Nucleus accumbens (tissue), 56 donors: ENCODE data around the gene SCARB1.
A peak's percentile ranks its signal among the peaks of the same experiment; 100 is the strongest.

Experiments
- DNase-seq, 56 donors: peaks; one replicate each; lab custom pipeline; 2025; lab: John Stamatoyannopoulos, UW

Gene SCARB1

DNA sequence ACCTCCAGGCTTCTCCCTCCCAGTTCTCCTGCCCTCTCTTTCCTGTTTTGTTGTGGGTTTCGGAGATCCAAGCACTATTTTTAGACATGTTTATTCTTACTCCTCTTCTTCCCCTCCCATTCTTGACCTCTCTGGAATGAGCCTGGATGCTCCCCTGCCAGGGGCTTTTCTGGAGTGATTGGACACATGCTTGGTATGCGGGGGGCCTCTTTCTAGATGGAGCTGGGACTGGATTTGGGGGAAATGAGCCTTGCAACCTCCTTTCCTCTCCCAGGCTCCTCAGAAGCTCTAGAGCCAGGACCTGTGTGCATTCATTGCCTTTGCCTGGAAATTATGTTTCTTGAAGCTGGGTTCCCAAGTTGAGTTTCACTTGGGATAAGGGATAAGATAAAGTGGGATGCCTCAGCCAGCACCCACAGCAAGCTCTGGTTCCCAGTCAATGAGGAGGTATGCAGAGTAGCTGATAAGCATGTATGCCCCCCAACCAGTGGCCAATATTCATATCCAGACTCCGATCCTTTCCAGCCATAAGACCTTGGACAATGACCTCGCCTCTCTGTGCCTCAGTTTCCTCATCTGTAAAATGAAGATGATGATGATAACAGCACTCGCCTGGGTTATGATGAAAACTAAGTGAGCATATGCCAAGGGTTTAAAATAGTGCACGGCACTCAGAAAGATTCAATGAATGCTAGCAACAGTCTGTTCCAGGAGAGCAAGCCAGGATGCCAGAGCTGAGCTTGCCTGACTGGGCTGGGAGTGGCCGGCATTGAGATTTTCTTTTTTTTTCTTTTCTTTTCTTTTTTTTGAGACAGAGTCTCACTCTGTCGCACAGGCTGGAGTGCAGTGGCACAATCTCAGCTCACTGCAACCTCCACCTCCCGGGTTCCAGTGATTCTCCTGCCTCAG is 97.8 kb downstream of the SCARB1 start:
- no peak for DNase-seq

DNA sequence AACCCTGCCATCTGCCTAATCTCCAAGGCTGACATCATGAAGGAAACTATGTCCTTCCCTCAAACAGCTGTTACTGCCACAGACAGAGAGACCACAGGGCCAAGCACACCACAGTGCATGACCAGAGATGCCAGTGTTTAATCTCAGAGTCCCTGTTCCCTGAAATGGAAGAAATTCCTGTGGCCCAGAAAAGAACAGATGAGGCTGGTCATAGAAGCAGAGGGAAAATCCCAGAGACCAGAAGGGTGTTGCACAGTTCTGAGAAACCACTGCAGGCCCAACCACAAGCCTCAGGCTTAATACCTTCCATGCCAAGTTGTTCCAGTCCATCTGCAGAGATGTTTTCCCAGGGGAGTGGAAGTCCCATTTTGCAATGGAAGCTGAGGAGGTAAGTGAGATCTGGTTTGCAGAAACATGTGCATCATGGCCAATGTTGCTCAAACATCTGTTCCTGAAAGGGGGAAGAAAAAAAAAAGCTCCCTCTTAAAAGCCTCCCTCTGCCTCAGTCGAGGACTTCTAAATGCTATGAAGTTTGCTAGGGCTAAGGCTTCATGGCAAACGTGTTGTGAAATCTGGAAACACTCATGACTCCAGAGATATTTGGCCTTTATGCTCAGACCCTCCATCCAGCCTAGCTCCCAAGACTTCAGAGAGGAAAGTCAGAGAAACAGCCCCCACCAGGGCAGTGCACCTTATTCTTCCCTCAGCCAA is 98.6 kb downstream of the SCARB1 start:
- no peak for DNase-seq

DNA sequence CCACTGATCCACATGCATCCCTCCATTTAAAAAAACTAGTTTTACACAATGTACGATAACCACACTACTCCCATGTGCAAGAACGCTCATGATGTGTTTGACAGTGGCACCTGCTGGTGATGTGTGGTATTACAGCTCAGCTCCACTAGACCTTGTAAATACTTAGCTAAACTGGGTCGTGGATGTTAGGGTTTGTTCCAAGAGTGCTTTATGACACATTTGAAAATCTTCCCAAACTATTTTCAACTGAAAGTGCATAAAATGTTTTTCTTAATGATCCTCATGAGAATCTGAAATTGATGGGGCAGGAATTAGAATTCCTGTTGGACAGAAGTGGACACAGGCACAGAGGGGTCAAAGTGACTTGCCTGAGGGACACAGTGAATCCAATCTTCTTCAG is 99.2 kb downstream of the SCARB1 start:
- no peak for DNase-seq

DNA sequence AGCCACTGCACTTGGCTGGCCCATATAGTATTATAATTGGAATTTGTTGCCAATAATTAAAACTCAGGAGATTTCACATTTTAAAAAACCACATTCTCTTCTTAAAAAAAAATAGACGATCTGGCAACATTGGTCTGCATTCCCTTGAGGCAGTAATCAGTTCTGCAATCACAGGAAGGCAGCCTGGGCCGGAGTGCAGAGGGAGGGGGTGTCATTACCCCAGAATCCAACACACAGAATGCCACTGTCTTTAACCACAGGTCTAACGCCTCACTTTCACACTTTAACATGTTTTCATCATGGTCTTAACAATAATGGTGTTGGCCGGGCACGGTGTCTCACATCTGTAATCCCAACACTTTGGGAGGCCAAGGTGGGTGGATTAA is 100.1 kb downstream of the SCARB1 start:
- no peak for DNase-seq

DNA sequence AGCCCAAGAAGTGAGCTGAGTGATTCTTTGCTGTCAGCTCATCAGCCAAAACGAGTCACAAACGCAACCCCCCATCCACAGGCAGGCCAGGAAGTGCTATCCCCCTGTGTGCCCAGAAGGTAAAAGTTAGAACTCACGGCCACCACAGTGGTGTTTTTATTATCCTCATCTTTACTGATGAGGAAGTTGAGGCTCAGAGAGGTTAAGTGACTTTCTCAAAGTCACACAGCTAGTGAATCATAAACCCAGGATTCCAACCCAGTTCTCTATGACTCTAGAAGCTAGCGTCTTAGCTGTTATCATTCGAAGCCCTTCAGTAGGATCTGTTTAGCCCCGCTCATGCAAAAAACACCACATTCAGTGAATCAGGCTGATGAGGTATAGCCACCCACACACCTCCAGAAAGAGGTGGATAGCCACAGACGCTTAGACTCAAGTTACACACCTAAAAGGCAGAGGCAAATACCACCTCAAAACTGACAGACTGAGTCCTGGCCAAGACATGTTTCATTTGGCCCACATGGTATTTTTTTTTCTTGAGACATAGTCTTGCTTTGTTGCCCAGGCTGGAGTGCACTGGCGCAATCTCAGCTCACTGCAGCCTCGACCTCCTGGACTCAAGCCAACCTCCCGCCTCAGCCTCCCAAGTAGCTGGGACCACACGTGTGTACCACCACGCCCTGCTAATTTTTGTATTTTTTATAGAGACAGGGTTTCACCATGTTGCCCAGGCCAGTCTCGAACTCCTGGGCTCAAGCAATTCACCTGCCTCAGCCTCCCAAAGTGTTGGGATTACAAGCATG is 100.7 kb downstream of the SCARB1 start:
- DNase-seq = no peak

DNA sequence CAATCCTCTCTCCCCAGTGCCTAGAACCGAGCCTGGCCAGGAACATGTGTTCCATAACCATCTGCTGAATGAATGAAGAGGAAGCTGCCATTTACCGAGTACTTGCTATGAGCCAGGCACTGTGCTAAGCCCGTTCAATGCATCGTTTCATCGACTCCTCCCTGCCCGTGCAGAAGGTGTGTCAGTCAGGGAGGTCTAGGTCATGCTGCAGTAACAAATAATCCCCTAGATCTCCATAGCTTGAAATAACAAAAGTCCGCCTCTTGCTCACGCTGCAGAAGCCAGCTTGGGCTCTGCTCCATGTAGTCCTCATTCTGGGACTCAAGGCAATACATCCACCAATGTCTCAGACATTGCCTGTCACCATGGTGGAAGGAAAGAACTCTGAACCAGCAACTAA is 101.3 kb downstream of the SCARB1 start:
- no peak for DNase-seq

DNA sequence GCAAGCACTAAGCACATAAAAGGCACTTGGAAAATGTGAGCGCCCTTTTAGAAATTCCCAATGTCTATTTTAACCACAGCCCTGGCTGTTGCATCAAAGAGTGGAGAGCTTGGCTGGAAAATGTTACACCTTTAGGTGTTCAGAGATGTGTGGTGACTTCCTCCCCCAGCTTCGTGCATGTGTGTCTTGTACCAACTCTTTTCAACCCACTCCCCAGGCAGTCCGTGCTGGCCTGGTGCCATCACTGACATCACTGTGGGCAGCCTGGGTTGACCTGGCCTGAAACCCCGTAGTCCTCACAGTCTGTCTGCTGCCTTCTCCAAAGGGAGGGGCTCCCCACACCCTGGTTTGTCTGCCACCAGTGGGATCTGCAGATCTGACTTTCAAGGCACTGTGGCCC is 101.8 kb downstream of the SCARB1 start:
- DNase-seq = no peak

DNA sequence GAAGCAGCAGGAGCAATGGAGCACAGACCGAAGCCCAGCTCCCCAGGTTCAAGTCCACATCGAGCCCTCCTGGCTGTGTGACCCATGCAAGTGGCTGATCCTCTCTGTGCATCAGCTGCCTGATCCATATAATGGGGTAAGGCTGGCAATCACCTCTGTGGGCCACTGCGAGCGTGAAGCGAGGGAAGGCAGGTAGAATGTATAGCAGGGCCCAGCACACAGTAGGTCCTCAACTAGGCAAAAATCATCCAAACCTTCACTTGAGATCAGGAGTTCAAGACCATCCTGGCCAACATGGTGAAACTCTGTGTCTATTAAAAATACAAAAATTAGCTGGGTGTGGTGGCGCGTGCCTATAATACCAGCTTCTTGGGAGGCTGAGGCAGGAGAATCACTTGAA is 102.6 kb downstream of the SCARB1 start:
- no peak for DNase-seq

DNA sequence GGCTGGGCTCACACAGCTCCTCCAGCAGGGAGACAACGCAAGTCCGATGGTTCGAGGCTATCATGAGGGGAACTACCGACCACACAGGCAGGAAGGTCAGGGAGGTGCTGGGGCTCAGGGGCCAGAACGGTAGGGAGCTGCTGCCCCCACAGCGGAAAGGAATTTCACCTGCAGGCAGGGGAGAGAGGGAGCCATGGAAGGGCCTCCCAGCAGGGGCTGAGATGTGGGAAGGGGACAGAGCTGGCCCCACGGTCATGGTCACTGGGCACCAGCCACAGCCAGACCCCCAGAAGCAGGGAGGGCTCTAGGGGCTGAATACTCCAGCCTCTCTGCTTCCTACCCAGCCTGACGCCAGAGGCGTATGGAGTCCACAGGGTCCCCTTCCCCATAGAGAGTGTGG is 103.1 kb downstream of the SCARB1 start:
- no peak for DNase-seq

DNA sequence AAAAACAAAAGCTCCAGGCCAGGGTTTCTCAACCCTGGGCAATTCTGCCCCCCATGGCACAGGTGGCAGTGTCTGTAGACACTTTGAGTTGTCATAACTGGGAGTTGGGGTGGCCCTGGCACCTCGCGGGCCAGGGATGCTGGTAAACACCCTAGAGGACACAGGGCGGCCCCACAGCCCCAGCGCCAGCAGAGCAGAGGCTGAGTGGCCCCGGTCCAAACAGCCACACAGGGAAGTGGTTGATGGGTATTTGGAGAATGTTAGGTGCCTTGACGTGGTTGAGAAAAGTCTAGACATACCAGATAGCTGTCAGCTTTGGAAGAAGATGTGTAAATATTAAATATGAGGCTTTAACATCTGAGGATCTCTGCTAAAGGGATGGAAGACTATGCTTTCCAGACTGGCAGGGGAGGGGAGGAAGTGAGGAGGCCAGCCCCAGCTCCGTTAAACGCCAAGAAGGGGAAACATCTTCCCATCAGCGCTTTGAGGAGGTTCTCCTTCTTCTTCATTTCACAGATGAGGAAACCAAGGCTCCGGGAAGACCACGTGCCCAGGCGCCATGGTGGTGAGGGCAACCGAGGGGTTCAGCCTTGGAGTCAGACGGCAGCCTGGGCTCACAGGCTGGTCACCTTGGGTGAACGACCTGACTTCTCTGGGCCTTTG is 103.7 kb downstream of the SCARB1 start:
- DNase-seq = no peak

DNA sequence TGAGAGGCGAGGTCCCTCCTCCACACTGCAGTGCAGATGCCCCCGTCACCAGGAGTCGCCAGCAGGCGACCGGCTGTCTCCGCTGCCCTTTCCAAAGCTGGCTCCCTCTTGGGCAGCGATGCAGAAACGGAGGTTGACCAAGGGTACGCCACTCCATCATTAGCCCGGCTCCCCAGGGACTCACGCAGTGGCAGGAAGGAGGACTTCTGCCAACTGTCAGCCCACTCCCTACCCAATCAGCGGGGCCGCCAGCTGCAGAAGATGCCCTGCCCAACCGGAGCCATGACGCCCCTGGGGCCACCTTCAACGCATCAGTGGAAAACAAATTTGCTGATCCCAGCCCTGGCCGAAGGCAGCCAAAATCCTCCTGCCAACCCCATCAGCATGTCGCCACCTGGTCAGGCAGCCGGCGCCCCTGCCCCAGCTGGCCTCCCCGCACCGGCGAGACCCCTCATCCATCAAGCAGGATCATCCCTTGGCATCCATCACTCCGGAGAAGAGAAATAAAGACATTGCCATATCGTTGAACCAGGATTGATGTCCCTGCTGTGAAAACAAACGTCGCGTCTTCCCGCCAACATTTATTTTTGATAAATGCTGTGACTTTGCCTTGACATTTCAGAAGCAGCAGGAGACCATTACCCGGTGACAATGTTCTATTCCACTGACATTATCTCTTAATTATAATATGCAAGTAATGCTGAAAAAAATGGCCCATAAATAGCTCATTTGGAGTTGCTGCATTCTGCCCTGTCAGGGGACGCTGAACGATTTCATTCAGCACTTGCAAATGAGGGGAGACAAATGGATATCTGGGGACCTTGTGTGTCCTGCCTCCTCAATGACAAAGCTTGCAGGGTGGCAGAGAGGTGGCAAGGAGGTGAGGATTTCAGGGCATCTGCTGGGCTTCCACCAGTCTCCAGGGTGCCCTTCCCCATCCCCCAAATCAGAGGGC is 105.1 kb downstream of the SCARB1 start:
- peak in 5 of 56 donors; percentile 15 to 43 (median 27) for DNase-seq

DNA sequence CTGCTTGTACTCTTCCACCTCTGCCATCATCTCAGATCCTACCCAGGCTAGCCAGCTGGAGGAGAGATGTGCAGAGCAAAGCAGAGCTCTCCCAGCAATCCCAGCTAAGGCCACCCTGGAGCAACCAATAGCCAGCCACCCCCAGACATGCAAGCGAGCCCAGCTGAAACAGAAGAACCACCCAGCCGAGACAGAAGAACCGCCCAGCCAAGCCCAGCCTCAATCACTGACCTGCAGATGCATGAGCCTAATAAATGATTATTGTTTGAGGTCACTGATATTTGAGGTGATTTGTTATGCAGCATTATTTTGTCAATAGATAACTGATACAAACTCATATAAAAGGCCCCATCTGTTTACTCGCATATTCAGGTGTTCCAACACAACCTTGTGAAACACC is 106.3 kb downstream of the SCARB1 start:
- no peak for DNase-seq

DNA sequence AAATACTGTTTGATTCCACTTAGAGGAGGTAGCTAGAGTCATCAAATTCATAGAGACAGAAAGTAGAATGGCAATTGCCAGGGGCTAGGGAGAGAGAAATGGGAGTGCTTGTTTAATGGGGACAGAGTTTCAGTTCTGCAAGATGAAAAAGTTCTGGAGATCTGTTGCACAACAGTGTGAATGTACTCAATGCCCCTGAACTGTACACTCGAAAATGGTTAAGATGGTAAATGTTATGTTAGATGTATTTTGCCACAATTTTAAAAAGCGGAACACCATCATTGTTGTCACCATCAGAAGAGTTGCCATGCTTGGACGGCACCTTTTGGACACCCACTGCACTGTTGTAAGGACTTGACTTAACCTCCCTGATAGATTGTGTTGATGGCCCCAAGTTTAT is 106.9 kb downstream of the SCARB1 start:
- DNase-seq = no peak

DNA sequence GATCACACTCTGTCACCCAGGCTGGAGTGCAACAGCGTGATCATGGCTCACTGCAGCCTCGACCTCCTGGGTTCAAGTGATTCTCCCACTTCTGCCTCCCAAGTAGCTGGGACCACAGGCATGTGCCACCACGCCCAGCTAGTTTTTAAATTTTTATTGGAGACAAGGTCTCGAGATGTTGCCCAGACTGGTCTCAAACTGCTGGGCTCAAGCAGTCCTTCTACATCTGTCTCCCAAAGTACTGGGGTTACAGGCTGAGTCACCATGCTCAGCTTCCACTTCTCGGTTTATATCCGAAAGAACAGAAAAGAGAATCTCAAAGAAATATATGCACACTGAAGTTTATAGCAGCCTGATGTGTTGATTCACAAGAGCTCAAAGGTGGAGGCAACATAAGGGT is 107.5 kb downstream of the SCARB1 start:
- DNase-seq = no peak

DNA sequence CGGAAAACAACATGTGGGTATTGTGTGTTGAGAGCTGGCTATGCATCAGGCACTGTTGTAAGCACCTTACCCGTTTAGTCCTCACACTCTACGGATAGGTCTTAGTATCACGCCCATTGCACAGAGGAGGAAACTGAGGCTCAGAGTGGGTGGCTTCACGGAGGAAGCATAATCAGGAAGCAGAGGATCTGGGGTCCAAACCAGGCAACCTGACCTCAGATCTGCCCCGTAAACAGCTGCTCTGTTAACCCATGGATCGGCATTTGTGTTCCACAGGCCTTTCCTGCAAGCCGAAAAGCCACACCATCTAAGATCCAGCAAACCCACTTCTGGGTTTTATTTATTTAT is 107.9 kb downstream of the SCARB1 start:
- DNase-seq = no peak

DNA sequence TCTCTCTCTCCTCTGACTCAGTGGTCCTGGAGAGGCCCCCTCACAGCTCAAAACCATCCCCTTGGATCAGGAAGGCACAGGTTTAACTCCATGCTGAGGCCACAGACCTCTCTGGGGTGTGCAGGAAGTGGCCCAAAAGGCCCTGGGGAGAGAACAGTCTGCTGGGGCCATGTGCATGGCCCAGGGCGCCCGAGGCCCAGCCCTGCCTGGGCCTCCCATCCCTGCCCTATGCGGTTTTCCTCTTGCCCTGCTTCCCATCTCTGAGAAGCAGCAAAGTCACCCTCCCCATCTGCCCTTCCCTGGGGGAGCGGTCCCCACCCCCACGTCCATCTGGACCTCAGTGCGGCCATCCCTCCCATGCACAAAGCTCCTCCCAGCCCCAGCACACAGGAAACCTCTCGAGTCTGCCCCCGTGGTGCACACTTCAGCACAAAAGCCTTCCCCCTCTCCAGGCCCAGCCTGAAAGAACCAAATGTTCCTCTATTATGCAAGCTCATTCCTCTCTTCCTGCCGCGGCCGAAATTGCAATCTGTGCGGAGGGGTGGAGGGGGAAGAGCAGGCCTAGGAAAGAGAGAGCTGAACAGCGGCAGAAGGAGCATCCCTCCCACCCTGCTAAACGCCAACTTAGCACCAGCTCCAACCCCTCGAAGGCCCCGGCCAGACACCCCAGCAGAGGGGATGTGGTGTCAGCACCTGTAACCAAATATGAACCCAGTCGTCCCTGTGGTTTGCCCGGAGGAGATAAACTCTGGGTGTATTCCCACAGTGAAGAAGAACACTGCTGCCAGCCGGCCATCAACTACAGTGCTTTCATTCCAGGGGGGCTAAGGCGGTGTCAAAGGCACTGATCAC is 108.5 kb downstream of the SCARB1 start:
- peak in 55 of 56 donors; percentile 31 to 90 (median 78) for DNase-seq

DNA sequence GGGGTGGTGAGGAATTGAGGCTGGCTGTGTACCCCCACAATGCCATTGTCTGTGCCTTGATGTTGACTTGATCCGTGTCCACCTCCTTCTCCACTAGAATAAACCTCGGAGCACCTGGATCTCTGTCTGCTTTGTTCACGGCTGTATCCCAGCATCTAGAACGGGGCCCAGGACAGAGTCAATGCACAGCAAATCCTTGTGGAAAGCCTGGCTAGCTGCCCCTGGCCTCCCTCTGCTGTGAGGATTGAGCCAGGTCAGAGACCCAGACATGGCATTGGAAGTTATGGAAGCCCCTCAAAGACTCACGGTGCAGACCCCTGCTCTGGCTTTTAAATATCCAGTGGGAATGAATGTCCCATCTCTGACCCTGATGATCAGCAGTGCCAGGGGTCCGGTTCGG is 109.2 kb downstream of the SCARB1 start:
- DNase-seq = no peak

DNA sequence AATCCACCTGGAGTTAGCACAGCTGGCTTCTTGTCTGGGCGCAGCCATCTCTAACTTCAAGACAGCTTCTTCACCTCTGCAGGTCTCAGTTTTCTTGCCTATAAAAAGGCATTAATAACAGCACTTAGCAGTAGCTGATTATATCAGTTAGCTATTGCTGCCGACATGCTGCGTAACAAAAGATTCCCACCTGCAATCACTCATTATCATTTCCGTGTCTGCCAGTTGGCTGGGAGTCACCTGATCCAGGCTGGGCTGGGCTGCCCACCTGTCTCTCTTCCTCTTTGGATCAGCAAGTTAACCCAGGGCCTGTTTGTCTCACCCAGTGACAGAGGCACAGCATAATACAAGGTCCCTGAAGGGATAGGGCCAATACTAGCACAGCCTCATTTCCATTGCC is 109.7 kb downstream of the SCARB1 start:
- DNase-seq = no peak

DNA sequence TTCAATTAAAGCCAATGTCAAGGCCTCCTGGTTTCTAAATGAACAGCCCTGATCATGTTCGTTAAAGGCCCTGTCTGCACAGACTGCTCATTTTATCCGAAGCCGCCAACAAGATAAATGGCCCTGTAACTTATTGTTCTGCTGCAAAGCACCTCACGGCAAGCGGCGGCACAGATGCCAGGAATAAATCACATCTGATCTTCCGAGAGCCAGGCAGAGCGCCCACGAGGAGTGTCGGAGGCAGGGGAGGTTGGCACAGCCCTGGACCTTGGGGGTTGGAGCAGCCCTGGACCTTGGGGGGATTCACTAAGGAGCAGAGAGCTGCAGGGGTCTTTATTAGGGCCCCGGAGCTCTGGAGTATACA is 110.5 kb downstream of the SCARB1 start:
- DNase-seq = no peak
